Calu3 (cell line): Measurements from ENCODE around the gene SPDYA. TPM values are rescaled to one million over a fixed set of nuclear protein-coding genes. Genes with fewer than 3 reads are reported as not detected.

Source experiments
- BruUV-seq: library from RNA; stranded (reverse); fragments of 400-500 nt; replicated peaks from 2 replicates; lab custom pipeline; 2021; lab: Mats Ljungman, UMichigan
- CTCF ChIA-PET: fragments of 300-600 bp; sonication (Branson Sonifier 250); formaldehyde crosslinking; loops from one replicate; lab custom pipeline; 2022; ENCODE audit warnings: antibody characterized with exemption; lab: Charles Lee
- DNase-seq: peaks from one replicate; pipeline ENCODE4 v3.0.0; 2022
- H3K27ac Mint-ChIP-seq: one replicate; pipeline ENCODE4 v1.8.0; 2022; ENCODE audit warnings: mixed read lengths; ENCODE audit not compliant: unreplicated experiment
- H3K27me3 Mint-ChIP-seq: one replicate; pipeline ENCODE4 v1.8.0; 2022; ENCODE audit warnings: mixed read lengths; ENCODE audit not compliant: unreplicated experiment
- H3K36me3 Mint-ChIP-seq: one replicate; pipeline ENCODE4 v1.8.0; 2022; ENCODE audit warnings: mild to moderate bottlenecking, moderate library complexity, mixed read lengths; ENCODE audit not compliant: insufficient read depth, unreplicated experiment
- H3K4me1 Mint-ChIP-seq: one replicate; pipeline ENCODE4 v1.8.0; 2022; ENCODE audit warnings: mild to moderate bottlenecking, low read depth, mixed read lengths; ENCODE audit not compliant: unreplicated experiment
- H3K4me3 Mint-ChIP-seq: one replicate; pipeline ENCODE4 v1.8.0; 2022; ENCODE audit warnings: mild to moderate bottlenecking, low read depth, moderate library complexity, mixed read lengths; ENCODE audit not compliant: unreplicated experiment
- H3K9me3 Mint-ChIP-seq: one replicate; pipeline ENCODE4 v1.8.0; 2022; ENCODE audit warnings: low read depth, mixed read lengths; ENCODE audit not compliant: unreplicated experiment
- intact Hi-C: fragments of 100-400 bp; cut with micrococcal nuclease; formaldehyde crosslinking; loops from one replicate; pipeline ENCODE4 v1.10.0; 2022; ENCODE audit not compliant: unreplicated experiment
- total RNA-seq: library from RNA; stranded (reverse); gene quantifications from 2 replicates; pipeline ENCODE4 v1.2.3, GENCODE V29; 2022
- TF ChIP-seq, protein P1 (sequence below): fragments of 200-600 bp; IDR thresholded peaks from one replicate; pipeline ENCODE4 v1.8.0; 2022; ENCODE audit warnings: antibody characterized with exemption; ENCODE audit not compliant: unreplicated experiment

The SPDYA gene
- total RNA-seq, 1 experiment from 2014 or later = 2.0 TPM

GRCh38 chr2:28824870-28825269, 14.2 kb downstream of the SPDYA start:
- DNase-seq = no peak
- no peak overlapping the region for H3K4me3 Mint-ChIP-seq
- TF ChIP-seq, protein P1, sequence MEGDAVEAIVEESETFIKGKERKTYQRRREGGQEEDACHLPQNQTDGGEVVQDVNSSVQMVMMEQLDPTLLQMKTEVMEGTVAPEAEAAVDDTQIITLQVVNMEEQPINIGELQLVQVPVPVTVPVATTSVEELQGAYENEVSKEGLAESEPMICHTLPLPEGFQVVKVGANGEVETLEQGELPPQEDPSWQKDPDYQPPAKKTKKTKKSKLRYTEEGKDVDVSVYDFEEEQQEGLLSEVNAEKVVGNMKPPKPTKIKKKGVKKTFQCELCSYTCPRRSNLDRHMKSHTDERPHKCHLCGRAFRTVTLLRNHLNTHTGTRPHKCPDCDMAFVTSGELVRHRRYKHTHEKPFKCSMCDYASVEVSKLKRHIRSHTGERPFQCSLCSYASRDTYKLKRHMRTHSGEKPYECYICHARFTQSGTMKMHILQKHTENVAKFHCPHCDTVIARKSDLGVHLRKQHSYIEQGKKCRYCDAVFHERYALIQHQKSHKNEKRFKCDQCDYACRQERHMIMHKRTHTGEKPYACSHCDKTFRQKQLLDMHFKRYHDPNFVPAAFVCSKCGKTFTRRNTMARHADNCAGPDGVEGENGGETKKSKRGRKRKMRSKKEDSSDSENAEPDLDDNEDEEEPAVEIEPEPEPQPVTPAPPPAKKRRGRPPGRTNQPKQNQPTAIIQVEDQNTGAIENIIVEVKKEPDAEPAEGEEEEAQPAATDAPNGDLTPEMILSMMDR = no peak
- H3K27me3 Mint-ChIP-seq = no peaks in the 10 kb centered on the region
- BruUV-seq = no TSS peak
- intact Hi-C loops = loop anchor here (5.0 kb wide), 1 partner anchor 357 kb away; no protein-coding TSS in a partner anchor
- no peak overlapping the region for H3K27ac Mint-ChIP-seq
- no peaks in the 10 kb centered on the region for H3K9me3 Mint-ChIP-seq
- CTCF ChIA-PET = no interaction called here
- no peaks in the 10 kb centered on the region for H3K36me3 Mint-ChIP-seq
- no peaks in the 10 kb centered on the region for H3K4me1 Mint-ChIP-seq

GRCh38 chr2:28828382-28828781, 17.7 kb downstream of the SPDYA start:
- DNase-seq = no peak
- no peaks in the 10 kb centered on the region for H3K27me3 Mint-ChIP-seq
- BruUV-seq = no TSS peak
- H3K9me3 Mint-ChIP-seq = no peaks in the 10 kb centered on the region
- H3K4me1 Mint-ChIP-seq = no peaks in the 10 kb centered on the region
- H3K36me3 Mint-ChIP-seq = no peaks in the 10 kb centered on the region
- H3K27ac Mint-ChIP-seq = no peak overlapping the region
- no peak overlapping the region for H3K4me3 Mint-ChIP-seq
- CTCF ChIA-PET = no interaction called here
- intact Hi-C loops = no loop called here
- TF ChIP-seq, protein P1 = no peak

DNA sequence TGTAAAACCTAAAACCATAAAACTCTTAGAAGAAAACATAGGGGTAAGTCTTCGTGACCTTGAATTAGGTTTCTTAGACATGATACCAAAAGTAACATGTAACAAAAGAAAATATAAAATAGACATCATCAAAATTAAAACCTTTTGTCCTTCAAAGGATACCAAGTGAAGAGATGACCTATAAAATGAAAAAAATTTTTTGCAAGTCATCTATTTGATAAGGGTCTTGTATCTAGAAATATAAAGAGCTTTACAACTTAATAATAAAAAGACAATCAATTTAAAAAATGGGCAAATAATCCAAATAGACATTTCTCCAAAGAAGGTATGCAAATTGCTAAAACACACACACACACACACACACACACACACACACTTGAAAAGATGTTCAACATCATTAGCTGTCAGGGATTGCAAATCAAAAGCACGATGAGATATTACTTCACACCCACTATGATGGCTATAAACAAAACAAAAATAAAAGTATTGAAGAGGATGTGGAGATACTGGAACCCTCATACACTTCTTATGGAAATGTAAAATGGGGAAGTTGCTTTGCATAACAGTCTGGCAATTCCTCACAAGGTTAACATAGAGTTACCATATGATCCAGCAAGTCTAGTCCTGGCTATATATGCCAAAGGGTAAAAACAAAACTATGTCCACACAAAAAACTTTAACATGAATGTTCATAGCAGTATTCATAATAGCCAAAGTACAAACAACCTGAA, 23.3 kb downstream of the SPDYA start:
- TF ChIP-seq, protein P1 = no peak
- BruUV-seq = no TSS peak
- Mint-ChIP-seq H3K4me1 (no peaks in the 10 kb centered on the region), H3K9me3 (no peaks in the 10 kb centered on the region), H3K36me3 (no peaks in the 10 kb centered on the region), H3K27me3 (no peaks in the 10 kb centered on the region), H3K4me3 (no peak overlapping the region), H3K27ac (no peak overlapping the region)
- CTCF ChIA-PET = interaction anchor here (0.6 kb wide), 1 partner anchor 179 kb away, joined by 3 read pairs; no protein-coding TSS in a partner anchor
- intact Hi-C loops = no loop called here
- no peak for DNase-seq

GRCh38 chr2:28835781-28836180, 25.1 kb downstream of the SPDYA start:
- no peaks in the 10 kb centered on the region for H3K4me1 Mint-ChIP-seq
- BruUV-seq = no TSS peak
- no peak overlapping the region for H3K27ac Mint-ChIP-seq
- peaks cover 3% of the 10 kb centered on the region for H3K36me3 Mint-ChIP-seq
- H3K4me3 Mint-ChIP-seq = no peak overlapping the region
- H3K9me3 Mint-ChIP-seq = no peaks in the 10 kb centered on the region
- TF ChIP-seq, protein P1 = no peak
- H3K27me3 Mint-ChIP-seq = no peaks in the 10 kb centered on the region
- CTCF ChIA-PET = no interaction called here
- DNase-seq = no peak
- intact Hi-C loops = no loop called here
